Measurements from ENCODE around the gene RARB. TPM values are rescaled to one million over a fixed set of nuclear protein-coding genes. Genes with fewer than 3 reads are reported as not detected.

Gene RARB
- total RNA-seq, 1 experiment from 2014 or later = 2.5 TPM

DNA sequence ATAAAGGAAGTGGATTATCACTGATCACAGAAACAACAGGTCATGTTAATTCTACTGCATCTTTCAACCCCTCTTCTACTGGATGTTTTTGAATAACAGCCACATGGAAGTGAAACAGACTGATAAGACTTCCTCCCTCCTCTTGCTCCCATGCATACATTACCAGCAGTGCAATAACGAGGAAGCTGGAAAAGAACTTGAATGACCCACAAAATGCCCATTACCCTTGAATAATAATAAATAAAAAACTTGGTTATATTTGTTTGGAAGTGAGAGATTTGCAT is 51.6 kb downstream of the RARB start:
- H3K4me1 Mint-ChIP-seq (ENCODE audit: low read depth, unreplicated experiment) = peaks cover 20% of the 10 kb centered on the region
- no peak for DNase-seq
- intact Hi-C loops (cut with micrococcal nuclease; ENCODE audit: unreplicated experiment) = no loop called here
- no peaks in the 10 kb centered on the region for H3K9me3 Mint-ChIP-seq (ENCODE audit: unreplicated experiment)
- Histone ChIP-seq H3K4me1 (peaks cover 12% of the 10 kb centered on the region), H3K9me3 (no peaks in the 10 kb centered on the region), H3K36me3 (ENCODE audit: control insufficient read depth, insufficient read depth, low read length) (no peaks in the 10 kb centered on the region), H3K4me3 (ENCODE audit: low read depth, low read length) (no peak overlapping the region), H3K27me3 (replicated peaks; ENCODE audit: control insufficient read depth, insufficient read depth, low read length) (no peaks in the 10 kb centered on the region)
- ChIA-PET POLR2A (no interaction called here), CTCF (no interaction called here)
- TF ChIP-seq, protein P1, sequence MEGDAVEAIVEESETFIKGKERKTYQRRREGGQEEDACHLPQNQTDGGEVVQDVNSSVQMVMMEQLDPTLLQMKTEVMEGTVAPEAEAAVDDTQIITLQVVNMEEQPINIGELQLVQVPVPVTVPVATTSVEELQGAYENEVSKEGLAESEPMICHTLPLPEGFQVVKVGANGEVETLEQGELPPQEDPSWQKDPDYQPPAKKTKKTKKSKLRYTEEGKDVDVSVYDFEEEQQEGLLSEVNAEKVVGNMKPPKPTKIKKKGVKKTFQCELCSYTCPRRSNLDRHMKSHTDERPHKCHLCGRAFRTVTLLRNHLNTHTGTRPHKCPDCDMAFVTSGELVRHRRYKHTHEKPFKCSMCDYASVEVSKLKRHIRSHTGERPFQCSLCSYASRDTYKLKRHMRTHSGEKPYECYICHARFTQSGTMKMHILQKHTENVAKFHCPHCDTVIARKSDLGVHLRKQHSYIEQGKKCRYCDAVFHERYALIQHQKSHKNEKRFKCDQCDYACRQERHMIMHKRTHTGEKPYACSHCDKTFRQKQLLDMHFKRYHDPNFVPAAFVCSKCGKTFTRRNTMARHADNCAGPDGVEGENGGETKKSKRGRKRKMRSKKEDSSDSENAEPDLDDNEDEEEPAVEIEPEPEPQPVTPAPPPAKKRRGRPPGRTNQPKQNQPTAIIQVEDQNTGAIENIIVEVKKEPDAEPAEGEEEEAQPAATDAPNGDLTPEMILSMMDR (IDR thresholded peaks at IDR 0.05; ENCODE audit: insufficient read depth in 1 of 2, low read depth in 1 of 2, low read length in 1 of 2, severe bottlenecking in 1 of 2, unreplicated experiment in 1 of 2) = no peak
- BruUV-seq (replicated peaks) = no TSS peak
- H3K4me3 Mint-ChIP-seq (ENCODE audit: unreplicated experiment) = no peak overlapping the region
- no peak overlapping the region for H3K27ac Mint-ChIP-seq (ENCODE audit: unreplicated experiment)
- no peaks in the 10 kb centered on the region for H3K27me3 Mint-ChIP-seq (ENCODE audit: insufficient read depth, unreplicated experiment)
- peaks cover 6% of the 10 kb centered on the region for H3K36me3 Mint-ChIP-seq (ENCODE audit: insufficient read depth, unreplicated experiment)

DNA sequence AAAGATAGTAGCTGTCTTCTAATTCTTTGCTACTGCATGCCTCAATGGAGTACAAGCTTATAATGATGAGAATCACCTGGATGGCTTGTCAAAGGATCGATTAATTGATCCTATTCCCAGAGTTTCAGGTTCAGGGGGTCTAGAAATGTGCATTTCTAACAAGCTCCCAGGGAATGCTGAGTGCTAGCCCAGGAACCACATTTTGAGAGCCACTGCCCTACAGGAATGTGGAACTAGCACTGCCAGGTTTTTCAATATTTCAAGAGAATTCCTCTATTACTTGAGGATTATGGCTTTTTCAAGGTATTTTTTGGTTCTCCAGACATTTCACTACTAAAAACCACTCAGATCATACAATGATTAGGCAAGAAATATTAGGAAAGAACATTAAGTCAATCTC is 52.7 kb downstream of the RARB start:
- no peak for DNase-seq
- no peak overlapping the region for H3K4me3 ChIP-seq (ENCODE audit: low read depth, low read length)
- no peaks in the 10 kb centered on the region for H3K27me3 ChIP-seq (replicated peaks; ENCODE audit: control insufficient read depth, insufficient read depth, low read length)
- peaks cover 12% of the 10 kb centered on the region for H3K4me1 ChIP-seq
- H3K9me3 ChIP-seq = no peaks in the 10 kb centered on the region
- H3K4me1 Mint-ChIP-seq (ENCODE audit: low read depth, unreplicated experiment) = peaks cover 20% of the 10 kb centered on the region
- TF ChIP-seq, protein P1 (IDR thresholded peaks at IDR 0.05; ENCODE audit: insufficient read depth in 1 of 2, low read depth in 1 of 2, low read length in 1 of 2, severe bottlenecking in 1 of 2, unreplicated experiment in 1 of 2) = no peak
- H3K9me3 Mint-ChIP-seq (ENCODE audit: unreplicated experiment) = no peaks in the 10 kb centered on the region
- no peaks in the 10 kb centered on the region for H3K36me3 ChIP-seq (ENCODE audit: control insufficient read depth, insufficient read depth, low read length)
- BruUV-seq (replicated peaks) = no TSS peak
- POLR2A ChIA-PET = no interaction called here
- no peaks in the 10 kb centered on the region for H3K27me3 Mint-ChIP-seq (ENCODE audit: insufficient read depth, unreplicated experiment)
- H3K4me3 Mint-ChIP-seq (ENCODE audit: unreplicated experiment) = no peak overlapping the region
- no peak overlapping the region for H3K27ac Mint-ChIP-seq (ENCODE audit: unreplicated experiment)
- H3K36me3 Mint-ChIP-seq (ENCODE audit: insufficient read depth, unreplicated experiment) = peaks cover 6% of the 10 kb centered on the region
- intact Hi-C loops (cut with micrococcal nuclease; ENCODE audit: unreplicated experiment) = no loop called here
- CTCF ChIA-PET = no interaction called here

DNA sequence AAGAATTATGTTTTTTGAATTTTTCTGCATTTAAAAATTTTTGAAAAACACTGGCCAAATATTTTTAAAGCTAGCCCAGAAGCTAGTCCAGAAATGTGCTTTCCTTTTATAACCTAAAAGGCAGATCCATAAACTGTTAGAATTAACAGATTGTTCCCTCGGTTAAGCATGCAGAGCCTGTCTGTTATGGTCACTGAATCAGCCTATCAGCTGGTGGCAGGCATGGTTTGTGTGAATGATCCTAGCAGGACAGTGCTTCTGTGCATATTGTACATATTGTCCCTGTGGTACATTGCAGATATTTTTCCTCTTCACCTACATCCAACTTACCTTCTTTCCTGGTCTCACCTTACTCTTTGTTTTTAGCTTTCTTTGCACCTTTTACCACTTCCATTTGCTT is 53.3 kb downstream of the RARB start:
- POLR2A ChIA-PET = no interaction called here
- H3K27ac Mint-ChIP-seq (ENCODE audit: unreplicated experiment) = no peak overlapping the region

More for the DNA sequence above, 53.3 kb downstream of the RARB start:
- H3K36me3 ChIP-seq (ENCODE audit: control insufficient read depth, insufficient read depth, low read length) = no peaks in the 10 kb centered on the region
- CTCF ChIA-PET = no interaction called here
- Mint-ChIP-seq H3K4me1 (ENCODE audit: low read depth, unreplicated experiment) (peaks cover 20% of the 10 kb centered on the region), H3K9me3 (ENCODE audit: unreplicated experiment) (no peaks in the 10 kb centered on the region), H3K27me3 (ENCODE audit: insufficient read depth, unreplicated experiment) (no peaks in the 10 kb centered on the region), H3K36me3 (ENCODE audit: insufficient read depth, unreplicated experiment) (peaks cover 6% of the 10 kb centered on the region), H3K4me3 (ENCODE audit: unreplicated experiment) (no peak overlapping the region)
- no peak overlapping the region for H3K4me3 ChIP-seq (ENCODE audit: low read depth, low read length)
- no TSS peak for BruUV-seq (replicated peaks)
- H3K9me3 ChIP-seq = no peaks in the 10 kb centered on the region
- DNase-seq = no peak
- intact Hi-C loops (cut with micrococcal nuclease; ENCODE audit: unreplicated experiment) = no loop called here
- H3K27me3 ChIP-seq (replicated peaks; ENCODE audit: control insufficient read depth, insufficient read depth, low read length) = no peaks in the 10 kb centered on the region
- TF ChIP-seq, protein P1 (IDR thresholded peaks at IDR 0.05; ENCODE audit: insufficient read depth in 1 of 2, low read depth in 1 of 2, low read length in 1 of 2, severe bottlenecking in 1 of 2, unreplicated experiment in 1 of 2) = no peak
- peaks cover 12% of the 10 kb centered on the region for H3K4me1 ChIP-seq

Measured in Caco-2 (cell line).